ENCODE results near the gene KRTAP9-1. TPM values are rescaled to one million over a fixed set of nuclear protein-coding genes. Genes with fewer than 3 reads are reported as not detected.

Gene KRTAP9-1
- total RNA-seq, 1 donor from 2014 or later = not detected

DNA sequence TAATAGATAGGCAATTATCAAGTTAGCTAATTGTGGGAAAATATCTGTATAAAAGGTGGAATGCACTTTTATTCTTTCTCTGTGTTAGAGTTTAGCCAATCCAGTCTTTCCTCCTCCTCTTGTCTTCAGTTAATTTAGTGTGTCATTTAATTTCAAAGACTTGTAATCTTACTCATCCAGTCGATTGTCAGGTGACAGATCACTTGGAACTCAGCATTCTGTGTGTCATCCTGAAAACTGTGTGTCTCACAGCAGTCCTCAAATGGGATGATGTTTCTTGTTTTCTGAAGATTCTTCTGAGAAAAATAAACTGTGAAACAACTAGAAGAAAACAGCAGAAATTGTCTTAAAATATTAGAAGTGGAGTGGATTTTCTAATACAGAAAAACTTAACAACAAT lies 4.7 kb upstream of the KRTAP9-1 start:
- no peaks in the 10 kb centered on the region for H3K4me1 ChIP-seq
- no peak overlapping the region for H3K27ac ChIP-seq (replicated peaks)
- H3K27me3 ChIP-seq (ENCODE audit: low read depth) = peaks cover 61% of the 10 kb centered on the region
- H3K4me3 ChIP-seq = no peak overlapping the region
- H3K36me3 ChIP-seq = no peaks in the 10 kb centered on the region
- intact Hi-C loops (cut with micrococcal nuclease) = no loop called here
- no peak for TF ChIP-seq CTCF (IDR thresholded peaks at IDR 0.05; ENCODE audit: borderline replicate concordance)
- H3K9me3 ChIP-seq (replicated peaks) = no peaks in the 10 kb centered on the region
- no peak for DNase-seq

- TF ChIP-seq CTCF (IDR thresholded peaks at IDR 0.05; ENCODE audit: borderline replicate concordance) = no peak
- intact Hi-C loops (cut with micrococcal nuclease) = no loop called here
- Histone ChIP-seq H3K4me3 (no peak overlapping the region), H3K27me3 (ENCODE audit: low read depth) (peaks cover 73% of the 10 kb centered on the region), H3K4me1 (no peaks in the 10 kb centered on the region), H3K9me3 (replicated peaks) (no peaks in the 10 kb centered on the region), H3K27ac (replicated peaks) (no peak overlapping the region), H3K36me3 (no peaks in the 10 kb centered on the region)
- DNase-seq = no peak
Observed at GRCh38 chr17:41186872-41187271, 2.8 kb upstream of the KRTAP9-1 start.

GRCh38 chr17:41190328-41190727 lies 641 bp downstream of the KRTAP9-1 start:
- no peak for TF ChIP-seq CTCF (IDR thresholded peaks at IDR 0.05; ENCODE audit: borderline replicate concordance)
- no peaks in the 10 kb centered on the region for H3K36me3 ChIP-seq
- peaks cover 15% of the 10 kb centered on the region for H3K9me3 ChIP-seq (replicated peaks)
- intact Hi-C loops (cut with micrococcal nuclease) = no loop called here
- no peak for DNase-seq
- no peak overlapping the region for H3K27ac ChIP-seq (replicated peaks)
- H3K27me3 ChIP-seq (ENCODE audit: low read depth) = peaks cover 62% of the 10 kb centered on the region
- no peaks in the 10 kb centered on the region for H3K4me1 ChIP-seq
- H3K4me3 ChIP-seq = no peak overlapping the region

DNA sequence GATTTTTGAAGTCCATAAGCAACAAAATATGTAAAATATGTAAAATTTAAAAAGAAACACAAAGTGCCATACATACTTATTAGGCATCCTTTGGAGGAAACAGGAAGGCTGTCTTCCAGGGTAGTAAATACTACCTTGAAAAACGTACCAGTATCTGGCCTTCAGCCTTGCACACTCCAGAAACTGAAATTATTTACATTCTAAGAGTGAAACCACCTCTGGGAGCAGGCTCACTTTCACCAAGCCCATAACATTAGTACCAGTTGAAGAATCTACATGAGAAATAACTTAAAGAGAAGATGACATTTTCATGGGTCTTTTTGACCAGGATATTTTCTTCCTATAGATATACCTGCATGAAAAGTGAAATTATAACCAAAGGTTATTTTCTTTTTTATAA lies 6.4 kb downstream of the KRTAP9-1 start:
- Histone ChIP-seq H3K4me3 (no peak overlapping the region), H3K36me3 (no peaks in the 10 kb centered on the region), H3K27ac (replicated peaks) (no peak overlapping the region), H3K4me1 (no peaks in the 10 kb centered on the region), H3K9me3 (replicated peaks) (peaks cover 31% of the 10 kb centered on the region), H3K27me3 (ENCODE audit: low read depth) (peaks cover 18% of the 10 kb centered on the region)
- no peak for TF ChIP-seq CTCF (IDR thresholded peaks at IDR 0.05; ENCODE audit: borderline replicate concordance)
- intact Hi-C loops (cut with micrococcal nuclease) = no loop called here
- no peak for DNase-seq

DNA sequence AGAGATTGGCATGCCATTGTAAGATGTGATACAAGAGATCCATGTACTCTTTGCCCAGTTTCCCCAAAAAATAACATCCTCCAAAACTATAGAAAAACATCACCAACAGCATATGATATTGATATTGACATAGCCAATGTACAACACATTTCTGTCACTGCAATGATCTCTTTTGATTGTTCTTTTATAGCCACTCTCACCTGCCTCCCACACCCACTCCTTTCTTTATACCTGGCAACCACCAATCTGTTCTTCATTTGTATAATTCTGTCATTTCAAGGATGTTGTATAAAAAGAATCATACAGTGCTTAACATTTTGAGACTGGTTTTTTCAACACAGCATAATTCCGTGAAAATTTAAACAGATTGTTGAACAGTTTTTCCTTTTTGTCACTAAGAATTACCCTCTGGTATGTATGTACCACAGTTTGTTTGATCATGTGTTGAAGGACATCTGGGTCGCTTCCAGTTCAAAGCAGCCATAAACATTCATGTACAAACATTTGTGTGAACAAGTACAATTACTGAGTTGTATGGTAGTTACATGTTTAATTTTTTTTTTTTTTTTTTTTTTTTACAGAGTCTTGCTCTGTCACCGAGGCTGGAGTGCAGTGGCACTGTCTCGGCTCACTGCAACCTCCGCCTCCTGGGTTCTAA lies 9.9 kb downstream of the KRTAP9-1 start:
- H3K27ac ChIP-seq (replicated peaks) = no peak overlapping the region
- H3K27me3 ChIP-seq (ENCODE audit: low read depth) = peaks cover 3% of the 10 kb centered on the region
- H3K36me3 ChIP-seq = no peaks in the 10 kb centered on the region
- no peaks in the 10 kb centered on the region for H3K4me1 ChIP-seq
- no peak for TF ChIP-seq CTCF (IDR thresholded peaks at IDR 0.05; ENCODE audit: borderline replicate concordance)
- peaks cover 22% of the 10 kb centered on the region for H3K9me3 ChIP-seq (replicated peaks)
- intact Hi-C loops (cut with micrococcal nuclease) = no loop called here
- DNase-seq = no peak
- H3K4me3 ChIP-seq = no peak overlapping the region
